HepG2 (cell line): ENCODE results near the gene TAGLN2. TPM values are rescaled to one million over a fixed set of nuclear protein-coding genes. Genes with fewer than 3 reads are reported as not detected.

ENCODE experiments used
- ATAC-seq: fragments of 200-7000 bp; cut with Tn5 transposase; 3 replicates; pipeline ENCODE4 v1.9.1; 2020; ENCODE audit warnings: mild to moderate bottlenecking, moderate library complexity
- BruUV-seq: library from RNA; stranded (reverse); fragments of 400-500 nt; replicated peaks from 2 replicates; lab custom pipeline; 2021; lab: Mats Ljungman, UMichigan
- CTCF ChIA-PET: fragments of 300-600 bp; formaldehyde crosslinking; extraction: SDS; loops from one replicate; lab custom pipeline; 2021; ENCODE audit warnings: low total read pairs, inconsistent platforms, low intra/inter-chr PET ratio; lab: Yijun Ruan, JAX
- POLR2A ChIA-PET: fragments of 350-600 bp; sonication (Branson Sonifier 250); formaldehyde crosslinking; loops from one replicate; lab custom pipeline; 2020; ENCODE audit warnings: antibody characterized with exemption, inconsistent platforms; lab: Yijun Ruan, JAX
- DNase-seq: peaks from one replicate; pipeline ENCODE4 v3.0.0-alpha.2; 2015; ENCODE audit warnings: low spot score
- FAIRE-seq: peaks from 3 replicates; lab custom pipeline; 2011; peaks lifted over from hg19 to GRCh38; lab: Jason Lieb, UNC
- H2AFZ ChIP-seq: one replicate; pipeline ENCODE4 v1.6.1; 2011; ENCODE audit warnings: low read length, inconsistent platforms
- H3K27ac ChIP-seq: fragments of 300-600 bp; 3 replicates; pipeline ENCODE4 v1.8.0; 2011; ENCODE audit warnings: mixed run types, mild to moderate bottlenecking, mixed read lengths, low read length, inconsistent platforms; ENCODE audit not compliant: insufficient read depth; ENCODE audit errors: extremely low read length
- H3K27me3 ChIP-seq, 2 experiments: fragments of 200-600 bp in 1 of 2; 2 replicates in 1 of 2; 3 replicates in 1 of 2; pipeline versions ENCODE4 v1.6.0 to v1.8.0; 2011; ENCODE audit warnings: low read length in 2 of 2, mild to moderate bottlenecking in 2 of 2, moderate library complexity in 2 of 2, inconsistent platforms in 1 of 2; ENCODE audit not compliant: insufficient read depth in 2 of 2, control insufficient read depth in 1 of 2
- H3K36me3 ChIP-seq, 2 experiments: fragments of 200-600 bp in 1 of 2; replicated peaks in 1 of 2; 2 replicates in 1 of 2; 3 replicates in 1 of 2; pipeline versions ENCODE4 v1.5.1 to v1.8.0; 2011; ENCODE audit warnings: low read length in 2 of 2, inconsistent platforms in 1 of 2; ENCODE audit not compliant: insufficient read depth in 2 of 2, control insufficient read depth in 1 of 2
- H3K4me1 ChIP-seq: 2 replicates; pipeline ENCODE4 v1.5.1; 2012; ENCODE audit warnings: low read length, inconsistent platforms; ENCODE audit not compliant: insufficient read depth
- H3K4me2 ChIP-seq: 2 replicates; pipeline ENCODE4 v1.6.0; 2011; ENCODE audit warnings: low read depth, low read length, inconsistent platforms
- H3K4me3 ChIP-seq, 3 experiments: fragments of 200-600 bp in 1 of 3; sonication (generic), shearing (Covaris generic) in 1 of 3; replicated peaks in 1 of 3; 2 replicates each; pipeline ENCODE4 v1.5.1; 2011 to 2016; ENCODE audit warnings: low read length in 3 of 3, inconsistent platforms in 2 of 3, low read depth in 2 of 3, mild to moderate bottlenecking in 2 of 3, control low read depth in 1 of 3, mixed read lengths in 1 of 3; ENCODE audit not compliant: insufficient read depth in 1 of 3
- H3K79me2 ChIP-seq: one replicate; pipeline ENCODE4 v1.6.1; 2011; ENCODE audit warnings: low read length, inconsistent platforms; ENCODE audit not compliant: insufficient read depth
- H3K9ac ChIP-seq: 2 replicates; pipeline ENCODE4 v1.6.0; 2011; ENCODE audit warnings: mild to moderate bottlenecking, low read depth, low read length, inconsistent platforms; ENCODE audit not compliant: insufficient read depth
- H3K9me3 ChIP-seq: 2 replicates; pipeline ENCODE4 v1.5.1; 2012; ENCODE audit warnings: mild to moderate bottlenecking, low read length
- H4K20me1 ChIP-seq: 2 replicates; pipeline ENCODE4 v1.6.0; 2011; ENCODE audit warnings: inconsistent platforms, mild to moderate bottlenecking, low read length, moderate library complexity; ENCODE audit not compliant: insufficient read depth
- ARNT ChIP-seq: fragments of 450-650 bp; IDR thresholded peaks from 2 replicates; pipeline ENCODE4 v1.6.1; 2017
- ATRX ChIP-seq: sonication (generic); formaldehyde crosslinking; IDR thresholded peaks from 2 replicates; pipeline ENCODE4 v1.4.0; 2020; ENCODE audit warnings: missing genetic modification reagents, borderline replicate concordance
- IKZF4 ChIP-seq: sonication (generic); formaldehyde crosslinking; IDR thresholded peaks from 2 replicates; pipeline ENCODE4 v1.5.1; 2020; ENCODE audit warnings: borderline replicate concordance, mild to moderate bottlenecking, low read depth, missing genetic modification reagents; ENCODE audit errors: not compliant biosample characterization
- MATR3 ChIP-seq: sonication (generic); formaldehyde crosslinking; IDR thresholded peaks from 2 replicates; pipeline ENCODE4 v1.4.0; 2020; ENCODE audit warnings: missing genetic modification reagents
- MED1 ChIP-seq: sonication (generic); formaldehyde crosslinking; IDR thresholded peaks from 2 replicates; pipeline ENCODE4 v1.4.0; 2020; ENCODE audit warnings: missing genetic modification reagents
- RAD51 ChIP-seq: fragments of 450-650 bp; IDR thresholded peaks from 2 replicates; pipeline ENCODE4 v1.6.1; 2016; ENCODE audit warnings: borderline replicate concordance
- SMC3 ChIP-seq: IDR thresholded peaks from 2 replicates; pipeline ENCODE4 v1.6.1; 2011; ENCODE audit warnings: low read length, improper control_type of control experiment
- ZKSCAN8 ChIP-seq: IDR thresholded peaks from 2 replicates; pipeline ENCODE4 v1.6.1; 2016; ENCODE audit warnings: borderline replicate concordance, missing genetic modification reagents, missing compliant biosample characterization
- ZNF124 ChIP-seq: sonication (generic); formaldehyde crosslinking; IDR thresholded peaks from 2 replicates; pipeline ENCODE4 v1.4.0; 2020; ENCODE audit warnings: missing genetic modification reagents
- ZNF180 ChIP-seq: sonication (generic); formaldehyde crosslinking; IDR thresholded peaks from 2 replicates; pipeline ENCODE4 v1.4.0; 2020; ENCODE audit warnings: low read depth, missing genetic modification reagents, borderline replicate concordance
- ZNF382 ChIP-seq: sonication (generic); formaldehyde crosslinking; IDR thresholded peaks from 2 replicates; pipeline ENCODE4 v1.5.0; 2020; ENCODE audit warnings: missing genetic modification reagents, mild to moderate bottlenecking, borderline replicate concordance
- ZNF556 ChIP-seq: sonication (generic); formaldehyde crosslinking; IDR thresholded peaks from 2 replicates; pipeline ENCODE4 v1.4.0; 2020; ENCODE audit warnings: mild to moderate bottlenecking, missing genetic modification reagents, borderline replicate concordance
- ZNF589 ChIP-seq: sonication (generic); formaldehyde crosslinking; conservative IDR thresholded peaks from 2 replicates; pipeline ENCODE4 v1.8.0; 2022; ENCODE audit warnings: mild to moderate bottlenecking, moderate library complexity, missing genetic modification reagents
- ZNF605 ChIP-seq: sonication (generic); formaldehyde crosslinking; IDR thresholded peaks from 2 replicates; pipeline ENCODE4 v1.8.0; 2022; ENCODE audit warnings: mild to moderate bottlenecking, missing genetic modification reagents
- ZNF7 ChIP-seq: IDR thresholded peaks from 2 replicates; pipeline ENCODE4 v1.6.1; 2016; ENCODE audit warnings: missing biosample characterization, missing genetic modification reagents
- WGBS: methylation state at CpG from one replicate; pipeline ENCODE4 v1.1.6; 2017; ENCODE audit warnings: low lambda C conversion rate; 5-methylcytosine and 5-hydroxymethylcytosine counted together
- in situ Hi-C: cut with HindIII; loops from 2 replicates; pipeline ENCODE4 v1.10.0; 2017; ENCODE audit warnings: low pct_unique_long_range_greater_than_20kb; ENCODE audit not compliant: extremely low pct_ligation_motif_present
- intact Hi-C: fragments of 100-400 bp; cut with micrococcal nuclease; formaldehyde crosslinking; loops from one replicate; pipeline ENCODE4 v1.10.0; 2022; ENCODE audit not compliant: unreplicated experiment
- polyA plus RNA-seq, 8 experiments: library from polyadenylated mRNA; depleted of rRNA in 3 of 8; stranded (reverse) in 7 of 8; unstranded in 1 of 8; fragments of >200 nt; fragmentation: Illumina TruSeq in 4 of 8; extraction: Trizol in 4 of 8; gene quantifications; 2 replicates each; pipeline versions ENCODE4 v1.2.1 to v1.2.3, GENCODE V29; 2011 to 2016; ENCODE audit warnings: low read depth in 4 of 8, missing spikeins in 1 of 8, mixed read lengths in 1 of 8; ENCODE audit not compliant: insufficient read depth in 1 of 8
- total RNA-seq, 5 experiments: library from RNA; depleted of rRNA; stranded (reverse); fragments of >200 nt; fragmentation: Illumina TruSeq; extraction: Trizol; gene quantifications; 2 replicates each; pipeline ENCODE4 v1.2.3, GENCODE V29; 2016; ENCODE audit warnings: low read depth in 1 of 5
- TF ChIP-seq, protein P1 (sequence below): fragments of 450-650 bp; IDR thresholded peaks from 2 replicates; pipeline ENCODE4 v1.6.1; 2017
- TF ChIP-seq, protein P2 (sequence below): sonication (generic); formaldehyde crosslinking; IDR thresholded peaks from 2 replicates; pipeline ENCODE4 v1.5.1; 2020; ENCODE audit warnings: missing genetic modification reagents, mild to moderate bottlenecking, borderline replicate concordance
- TF ChIP-seq, protein P3 (sequence below): sonication (generic); formaldehyde crosslinking; IDR thresholded peaks from 2 replicates; pipeline ENCODE4 v1.4.0; 2020; ENCODE audit warnings: mild to moderate bottlenecking, missing genetic modification reagents

Gene TAGLN2
- total and polyA plus RNA-seq, 2 of the 13 experiments (the other 11 are each of a cell fraction or from before 2014, with no cell fraction given): 6.7 to 17.2 TPM

DNA sequence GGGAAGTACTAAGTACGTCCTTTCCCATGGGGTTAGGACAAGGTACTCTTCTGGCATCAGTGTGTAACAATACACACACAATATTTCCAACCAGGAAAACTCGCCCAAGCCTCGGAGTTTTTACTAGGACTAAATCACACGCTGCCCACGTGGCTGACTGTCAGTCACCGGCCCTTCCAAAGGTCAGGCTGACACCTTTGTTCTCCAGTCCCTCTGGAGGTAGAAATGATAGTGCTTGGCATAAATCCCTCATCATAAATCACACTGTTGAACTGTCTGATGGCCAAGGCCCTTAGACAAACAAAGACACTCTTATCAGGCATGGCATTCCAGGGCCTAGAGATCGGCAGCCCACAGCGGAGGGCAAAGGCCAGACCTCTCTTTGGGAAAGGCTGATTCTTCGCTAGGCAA is 45.6 kb upstream of the TAGLN2 start:
- H2AFZ ChIP-seq: no peak overlapping the region
- BruUV-seq: no TSS peak
- H4K20me1 ChIP-seq: no peaks in the 10 kb centered on the region
- H3K9ac ChIP-seq: no peak overlapping the region
- peaks cover 32% of the 10 kb centered on the region for H3K4me1 ChIP-seq
- in situ Hi-C loops: no loop called here
- H3K9me3 ChIP-seq: no peaks in the 10 kb centered on the region
- DNase-seq: peak; percentile 93
- FAIRE-seq: peak; percentile 97
- CTCF ChIA-PET: no interaction called here
- H3K27me3 ChIP-seq: peaks cover 2 to 4% of the 10 kb centered on the region in 2 experiments; a peak in 2 of 5 replicates
- no peaks in the 10 kb centered on the region for H3K36me3 ChIP-seq
- peak overlapping the region; percentile 34 for H3K4me2 ChIP-seq
- intact Hi-C loops: loop anchor here (2.0 kb wide), 1 partner anchor 36 kb away; no protein-coding TSS in a partner anchor
- H3K4me3 ChIP-seq: no peak overlapping the region; a peak in 1 of 6 replicates
- POLR2A ChIA-PET: no interaction called here
- peak overlapping the region; percentile 27 for H3K27ac ChIP-seq
- H3K79me2 ChIP-seq: no peaks in the 10 kb centered on the region
- ATAC-seq: peak; percentile 96
- 4% methylated on average over 6 of the region's 9 CpGs for WGBS
- TF ChIP-seq ZNF382 (CRISPR knock-in tag): no peak
- TF ChIP-seq RAD51: no peak
- no peak for TF ChIP-seq ZNF7
- no peak for TF ChIP-seq MATR3 (CRISPR knock-in tag)
- TF ChIP-seq ZNF556 (CRISPR knock-in tag): no peak
- no peak for TF ChIP-seq ATRX (CRISPR knock-in tag)
- peak; percentile 49; the same call in 1 of the 2 replicates for TF ChIP-seq ZNF124
- TF ChIP-seq ZNF180: no peak
- TF ChIP-seq, protein P1, sequence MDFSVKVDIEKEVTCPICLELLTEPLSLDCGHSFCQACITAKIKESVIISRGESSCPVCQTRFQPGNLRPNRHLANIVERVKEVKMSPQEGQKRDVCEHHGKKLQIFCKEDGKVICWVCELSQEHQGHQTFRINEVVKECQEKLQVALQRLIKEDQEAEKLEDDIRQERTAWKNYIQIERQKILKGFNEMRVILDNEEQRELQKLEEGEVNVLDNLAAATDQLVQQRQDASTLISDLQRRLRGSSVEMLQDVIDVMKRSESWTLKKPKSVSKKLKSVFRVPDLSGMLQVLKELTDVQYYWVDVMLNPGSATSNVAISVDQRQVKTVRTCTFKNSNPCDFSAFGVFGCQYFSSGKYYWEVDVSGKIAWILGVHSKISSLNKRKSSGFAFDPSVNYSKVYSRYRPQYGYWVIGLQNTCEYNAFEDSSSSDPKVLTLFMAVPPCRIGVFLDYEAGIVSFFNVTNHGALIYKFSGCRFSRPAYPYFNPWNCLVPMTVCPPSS: no peak
- TF ChIP-seq IKZF4 (CRISPR knock-in tag): no peak
- TF ChIP-seq, protein P2, sequence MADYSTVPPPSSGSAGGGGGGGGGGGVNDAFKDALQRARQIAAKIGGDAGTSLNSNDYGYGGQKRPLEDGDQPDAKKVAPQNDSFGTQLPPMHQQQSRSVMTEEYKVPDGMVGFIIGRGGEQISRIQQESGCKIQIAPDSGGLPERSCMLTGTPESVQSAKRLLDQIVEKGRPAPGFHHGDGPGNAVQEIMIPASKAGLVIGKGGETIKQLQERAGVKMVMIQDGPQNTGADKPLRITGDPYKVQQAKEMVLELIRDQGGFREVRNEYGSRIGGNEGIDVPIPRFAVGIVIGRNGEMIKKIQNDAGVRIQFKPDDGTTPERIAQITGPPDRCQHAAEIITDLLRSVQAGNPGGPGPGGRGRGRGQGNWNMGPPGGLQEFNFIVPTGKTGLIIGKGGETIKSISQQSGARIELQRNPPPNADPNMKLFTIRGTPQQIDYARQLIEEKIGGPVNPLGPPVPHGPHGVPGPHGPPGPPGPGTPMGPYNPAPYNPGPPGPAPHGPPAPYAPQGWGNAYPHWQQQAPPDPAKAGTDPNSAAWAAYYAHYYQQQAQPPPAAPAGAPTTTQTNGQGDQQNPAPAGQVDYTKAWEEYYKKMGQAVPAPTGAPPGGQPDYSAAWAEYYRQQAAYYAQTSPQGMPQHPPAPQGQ (CRISPR knock-in tag): no peak
- TF ChIP-seq, protein P3, sequence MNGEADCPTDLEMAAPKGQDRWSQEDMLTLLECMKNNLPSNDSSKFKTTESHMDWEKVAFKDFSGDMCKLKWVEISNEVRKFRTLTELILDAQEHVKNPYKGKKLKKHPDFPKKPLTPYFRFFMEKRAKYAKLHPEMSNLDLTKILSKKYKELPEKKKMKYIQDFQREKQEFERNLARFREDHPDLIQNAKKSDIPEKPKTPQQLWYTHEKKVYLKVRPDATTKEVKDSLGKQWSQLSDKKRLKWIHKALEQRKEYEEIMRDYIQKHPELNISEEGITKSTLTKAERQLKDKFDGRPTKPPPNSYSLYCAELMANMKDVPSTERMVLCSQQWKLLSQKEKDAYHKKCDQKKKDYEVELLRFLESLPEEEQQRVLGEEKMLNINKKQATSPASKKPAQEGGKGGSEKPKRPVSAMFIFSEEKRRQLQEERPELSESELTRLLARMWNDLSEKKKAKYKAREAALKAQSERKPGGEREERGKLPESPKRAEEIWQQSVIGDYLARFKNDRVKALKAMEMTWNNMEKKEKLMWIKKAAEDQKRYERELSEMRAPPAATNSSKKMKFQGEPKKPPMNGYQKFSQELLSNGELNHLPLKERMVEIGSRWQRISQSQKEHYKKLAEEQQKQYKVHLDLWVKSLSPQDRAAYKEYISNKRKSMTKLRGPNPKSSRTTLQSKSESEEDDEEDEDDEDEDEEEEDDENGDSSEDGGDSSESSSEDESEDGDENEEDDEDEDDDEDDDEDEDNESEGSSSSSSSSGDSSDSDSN (CRISPR knock-in tag): no peak
- TF ChIP-seq ZNF589 (CRISPR knock-in tag): no peak
- TF ChIP-seq MED1 (CRISPR knock-in tag): peak; percentile 47
- TF ChIP-seq ZNF605 (CRISPR knock-in tag): no peak
- TF ChIP-seq ARNT: no peak
- TF ChIP-seq SMC3: no peak
- peak; percentile 71; the same call in 1 of the 2 replicates for TF ChIP-seq ZKSCAN8 (CRISPR knock-in tag)
